Kidney tubule cell (primary cell): ENCODE data around the gene TUFM.
"Not testable (repeated sequence)": the region's sequence is repeated elsewhere in the genome, so short reads cannot be mapped to it uniquely, and the experiment has no call there.

Experiments used
- DNase-seq: peaks from one replicate; pipeline ENCODE4 v3.0.0-alpha.2; 2018; ENCODE audit warnings: low spot score

The TUFM gene

GRCh38 chr16:28838558-28838918 is 7.6 kb downstream of the TUFM start:
- DNase-seq: no peak

- no peak for DNase-seq
Measured at GRCh38 chr16:28837672-28838557, 8.2 kb downstream of the TUFM start.

GRCh38 chr16:28836761-28837064 is 9.4 kb downstream of the TUFM start:
- no peak for DNase-seq

GRCh38 chr16:28835864-28836760 is 10.0 kb downstream of the TUFM start:
- DNase-seq: no peak

GRCh38 chr16:28834873-28835863 is 11.0 kb downstream of the TUFM start:
- no peak for DNase-seq

- no peak for DNase-seq
Measured at GRCh38 chr16:28834349-28834748, 11.8 kb downstream of the TUFM start.

GRCh38 chr16:28830531-28830930 is 15.6 kb downstream of the TUFM start:
- DNase-seq: no peak

- DNase-seq: no peak
Measured at GRCh38 chr16:28829747-28830146, 16.4 kb downstream of the TUFM start.

- DNase-seq: peak; percentile 34
Measured at GRCh38 chr16:28826141-28826540, 20.0 kb downstream of the TUFM start.

- no peak for DNase-seq
Measured at GRCh38 chr16:28824717-28824973, 21.5 kb downstream of the TUFM start.

- peak; percentile 97 for DNase-seq
Measured at GRCh38 chr16:28823873-28824716, 22.1 kb downstream of the TUFM start.

- no peak for DNase-seq
Measured at GRCh38 chr16:28823291-28823872, 22.8 kb downstream of the TUFM start.

- DNase-seq: peak; percentile 96
Measured at GRCh38 chr16:28822520-28823290, 23.4 kb downstream of the TUFM start, which contains the start of gene ATXN2L. TSS of gene ATXN2L (plus strand) at chr16:28822999. CDS start at chr16:28823260, 261 bp downstream.

GRCh38 chr16:28821874-28822519 is 24.2 kb downstream of the TUFM start:
- no peak for DNase-seq

- not testable (repeated sequence) for DNase-seq
Measured at GRCh38 chr16:28820546-28820945, 25.6 kb downstream of the TUFM start.

- no peak for DNase-seq
Measured at GRCh38 chr16:28820016-28820415, 26.1 kb downstream of the TUFM start.

GRCh38 chr16:28807445-28808120 is 38.6 kb downstream of the TUFM start:
- not testable (repeated sequence) for DNase-seq

GRCh38 chr16:28802235-28803019 is 43.7 kb downstream of the TUFM start:
- DNase-seq: peak; percentile 86
